Spleen (tissue), 11 donors: ENCODE results near the gene ZNF91. TPM values are rescaled to one million over a fixed set of nuclear protein-coding genes. Genes with fewer than 3 reads are reported as not detected.
"Not testable (repeated sequence)": the region's sequence is repeated elsewhere in the genome, so short reads cannot be mapped to it uniquely, and the experiment has no call there.

ENCODE experiments used
- DNase-seq: peaks from one replicate; pipeline ENCODE4 v3.0.0-alpha.2; 2020
- H3K27ac ChIP-seq, 8 donors: fragments of 200-600 bp; sonication (generic) in 7 of 8; 1 replicate in 4 of 8; 2 replicates in 4 of 8; pipeline versions ENCODE4 v1.5.0 to v1.8.0; 2016 to 2021; ENCODE audit warnings: inconsistent platforms in 4 of 8, mild to moderate bottlenecking in 4 of 8, moderate library complexity in 1 of 8
- H3K27me3 ChIP-seq, 7 donors: fragments of 200-600 bp; sonication (generic) in 6 of 7; replicated peaks in 1 of 7; 1 replicate in 4 of 7; 2 replicates in 3 of 7; pipeline versions ENCODE4 v1.5.0 to v1.8.0; 2016 to 2021; ENCODE audit warnings: inconsistent platforms in 3 of 7, mild to moderate bottlenecking in 1 of 7
- H3K36me3 ChIP-seq, 6 donors: fragments of 200-600 bp; sonication (generic) in 5 of 6; 1 replicate in 4 of 6; 2 replicates in 2 of 6; pipeline versions ENCODE4 v1.5.0 to v1.8.0; 2016 to 2021; ENCODE audit warnings: inconsistent platforms in 2 of 6
- H3K4me1 ChIP-seq, 6 donors: fragments of 200-600 bp; sonication (generic) in 5 of 6; 1 replicate in 3 of 6; 2 replicates in 3 of 6; pipeline versions ENCODE4 v1.5.0 to v1.8.0; 2016 to 2021; ENCODE audit warnings: inconsistent platforms in 3 of 6
- H3K4me3 ChIP-seq, 8 donors: fragments of 200-600 bp; sonication (generic) in 7 of 8; 1 replicate in 4 of 8; 2 replicates in 4 of 8; pipeline versions ENCODE4 v1.5.0 to v1.8.0; 2016 to 2021; ENCODE audit warnings: inconsistent platforms in 4 of 8, mild to moderate bottlenecking in 4 of 8, moderate library complexity in 2 of 8
- H3K9me3 ChIP-seq, 8 donors: fragments of 200-600 bp; sonication (generic) in 7 of 8; 1 replicate in 4 of 8; 2 replicates in 4 of 8; pipeline versions ENCODE4 v1.5.0 to v1.8.0; 2016 to 2021; ENCODE audit warnings: inconsistent platforms in 4 of 8
- POLR2A ChIP-seq, 3 donors: fragments of 450-650 bp; IDR thresholded peaks; one replicate each; pipeline ENCODE4 v1.5.1; 2017; ENCODE audit warnings: antibody characterized with exemption in 3 of 3, mild to moderate bottlenecking in 1 of 3
- POLR2AphosphoS5 ChIP-seq, 3 donors: sonication (generic); formaldehyde crosslinking; IDR thresholded peaks; one replicate each; pipeline ENCODE4 v1.5.1; 2017; ENCODE audit warnings: antibody characterized with exemption in 3 of 3
- WGBS, 5 donors: extraction: QIAGEN DNeasy Blood & Tissue Kit in 3 of 5; methylation state at CpG; one replicate each; pipeline versions ENCODE4 v1.1.5 to v1.1.7; 2013 to 2018; 5-methylcytosine and 5-hydroxymethylcytosine counted together
- intact Hi-C: fragments of 100-400 bp; cut with DNase I; formaldehyde crosslinking; loops from one replicate; pipeline ENCODE4 v1.15.0; 2023; ENCODE audit warnings: low total_unique reads
- polyA plus RNA-seq, 3 donors: library from polyadenylated mRNA; stranded (reverse); fragments of 200-250 nt; gene quantifications; one replicate each; pipeline ENCODE4 v1.2.1, GENCODE V29; 2013
- small RNA-seq, 4 donors: library from RNA; depleted of rRNA; stranded (forward); fragments of <200 nt; gene quantifications; one replicate each; pipeline ENCODE3, GENCODE V24; 2016
- total RNA-seq, 7 donors: library from RNA; depleted of rRNA in 3 of 7; stranded (reverse); fragments of >200 nt in 3 of 7; fragmentation: NEBNext Ultra II Directional in 4 of 7; extraction: Animal tissue kit (Norgen Biotek cat#: 25700) in 4 of 7; gene quantifications; one replicate each; pipeline versions ENCODE4 v1.1.0 to v1.2.1, GENCODE V29; 2016 to 2021
- TF ChIP-seq, protein P1 (sequence below), 11 experiments: fragments of 200-600 bp in 7 of 11; fragments of 450-650 bp in 4 of 11; sonication (generic) in 4 of 11; IDR thresholded peaks in 8 of 11; conservative IDR thresholded peaks in 3 of 11; 1 replicate in 7 of 11; 2 replicates in 4 of 11; pipeline versions ENCODE4 v1.4.0 to v1.8.0; 2016 to 2021; ENCODE audit warnings: antibody characterized with exemption in 11 of 11, inconsistent platforms in 4 of 11, mild to moderate bottlenecking in 1 of 11
- donor health status: healthy with polysubstance abuse.
- donor health status: DM: no; HTN: no; CAD: no; lungs with moderate emphysema.
- donor health status: DM: no; HTN: no; CAD: no.
- donor health status: Bipolar disorder and iron deficiency.
- donor health status: healthy.
- donor health status: DM: no; HTN: no; CAD: no.
- donor health status: DM: yes; HTN: yes; CAD: no.

ZNF91 gene
- total and polyA plus RNA-seq, 10 donors, result 8.4 to 99.4 (median 58.6) TPM

DNA sequence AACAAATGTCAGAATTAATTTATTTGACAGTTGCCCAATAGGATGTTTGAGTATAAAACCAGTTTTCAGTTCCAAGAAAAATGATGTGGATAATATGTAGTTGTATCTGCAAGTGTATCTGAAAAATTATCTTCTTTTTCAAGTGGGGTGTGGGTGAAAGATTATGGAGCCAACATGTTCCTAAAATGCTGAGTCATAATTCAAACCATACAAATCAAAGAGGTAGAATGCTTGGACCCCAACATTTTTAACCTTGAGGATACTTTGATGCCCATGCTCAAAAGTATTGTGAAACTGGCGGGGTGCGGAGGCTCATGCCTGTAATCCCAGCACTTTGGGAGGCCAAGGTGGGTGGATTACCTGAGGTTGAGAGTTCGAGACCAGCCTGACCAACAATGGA, 91.0 kb downstream of the ZNF91 start:
- H3K36me3 ChIP-seq, result no peaks in the 10 kb centered on the region
- H3K4me1 ChIP-seq, result no peaks in the 10 kb centered on the region
- TF ChIP-seq, protein P1, sequence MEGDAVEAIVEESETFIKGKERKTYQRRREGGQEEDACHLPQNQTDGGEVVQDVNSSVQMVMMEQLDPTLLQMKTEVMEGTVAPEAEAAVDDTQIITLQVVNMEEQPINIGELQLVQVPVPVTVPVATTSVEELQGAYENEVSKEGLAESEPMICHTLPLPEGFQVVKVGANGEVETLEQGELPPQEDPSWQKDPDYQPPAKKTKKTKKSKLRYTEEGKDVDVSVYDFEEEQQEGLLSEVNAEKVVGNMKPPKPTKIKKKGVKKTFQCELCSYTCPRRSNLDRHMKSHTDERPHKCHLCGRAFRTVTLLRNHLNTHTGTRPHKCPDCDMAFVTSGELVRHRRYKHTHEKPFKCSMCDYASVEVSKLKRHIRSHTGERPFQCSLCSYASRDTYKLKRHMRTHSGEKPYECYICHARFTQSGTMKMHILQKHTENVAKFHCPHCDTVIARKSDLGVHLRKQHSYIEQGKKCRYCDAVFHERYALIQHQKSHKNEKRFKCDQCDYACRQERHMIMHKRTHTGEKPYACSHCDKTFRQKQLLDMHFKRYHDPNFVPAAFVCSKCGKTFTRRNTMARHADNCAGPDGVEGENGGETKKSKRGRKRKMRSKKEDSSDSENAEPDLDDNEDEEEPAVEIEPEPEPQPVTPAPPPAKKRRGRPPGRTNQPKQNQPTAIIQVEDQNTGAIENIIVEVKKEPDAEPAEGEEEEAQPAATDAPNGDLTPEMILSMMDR (IDR thresholded peaks at IDR 0.05 in 8 of 11, conservative IDR thresholded peaks at IDR 0.05 in 3 of 11), result no peak
- no peak for TF ChIP-seq POLR2AphosphoS5 (IDR thresholded peaks at IDR 0.05)
- no peak for TF ChIP-seq POLR2A (IDR thresholded peaks at IDR 0.05)
- WGBS, 5 donors, result 75 to 86% (median 84%) methylated on average over 3 of the region's 3 CpGs
- intact Hi-C loops, result no loop called here
- H3K4me3 ChIP-seq, result no peak overlapping the region
- peaks cover 0 to 7% (median 0%) of the 10 kb centered on the region in 7 donors for H3K27me3 ChIP-seq
- DNase-seq, result no peak
- H3K9me3 ChIP-seq, result peaks cover 0 to 56% (median 27%) of the 10 kb centered on the region in 8 donors
- no peak overlapping the region for H3K27ac ChIP-seq

DNA sequence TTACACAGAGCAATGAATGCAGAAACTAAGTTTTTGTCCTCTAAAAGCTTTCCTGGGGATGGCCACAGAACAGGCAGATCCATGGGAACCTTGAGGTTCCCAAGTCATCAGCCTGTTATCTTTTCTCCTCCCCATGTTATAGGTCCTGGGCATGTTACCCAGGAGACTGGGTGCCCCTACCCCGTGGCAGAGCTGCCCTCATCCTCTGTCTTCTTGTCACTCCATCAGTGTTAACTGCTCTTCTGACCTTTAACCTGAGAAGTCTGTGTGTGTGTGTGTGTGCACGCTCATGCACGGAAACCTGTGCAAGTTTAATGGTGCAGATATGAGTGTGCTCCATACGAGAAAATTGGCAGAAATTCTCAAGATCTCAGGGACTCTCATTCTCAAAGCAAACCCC, 101.1 kb downstream of the ZNF91 start:
- TF ChIP-seq, protein P1 (IDR thresholded peaks at IDR 0.05 in 8 of 11, conservative IDR thresholded peaks at IDR 0.05 in 3 of 11), result no peak
- TF ChIP-seq POLR2AphosphoS5 (IDR thresholded peaks at IDR 0.05) (no peak), POLR2A (IDR thresholded peaks at IDR 0.05) (no peak)
- H3K36me3 ChIP-seq, result no peaks in the 10 kb centered on the region
- WGBS, 5 donors, result 81 to 85% (median 85%) methylated on average over 4 of the region's 4 CpGs
- H3K27ac ChIP-seq, result no peak overlapping the region
- peaks cover 0 to 42% (median 14%) of the 10 kb centered on the region in 8 donors for H3K9me3 ChIP-seq
- H3K4me1 ChIP-seq, result no peaks in the 10 kb centered on the region
- intact Hi-C loops, result no loop called here
- no peaks in the 10 kb centered on the region for H3K27me3 ChIP-seq
- H3K4me3 ChIP-seq, result no peak overlapping the region
- no peak for DNase-seq

DNA sequence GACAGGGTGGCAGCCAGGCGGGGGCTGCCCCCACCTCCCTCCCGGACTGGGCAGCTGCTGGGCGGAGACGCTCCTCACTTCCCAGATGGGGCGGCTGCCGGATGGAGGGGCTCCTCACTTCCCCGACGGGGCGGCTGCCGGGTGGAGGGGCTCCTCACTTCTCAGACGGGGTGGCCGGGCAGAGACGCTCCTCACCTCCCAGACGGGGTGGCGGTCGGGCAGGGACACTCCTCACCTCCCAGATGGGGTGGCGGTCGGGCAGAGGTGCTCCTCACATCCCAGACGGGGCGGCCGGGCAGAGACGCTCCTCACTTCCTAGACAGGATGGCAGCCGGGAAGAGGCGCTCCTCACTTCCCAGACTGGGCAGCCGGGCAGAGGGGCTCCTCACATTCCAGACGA, 105.3 kb downstream of the ZNF91 start:
- intact Hi-C loops, H3K27me3 ChIP-seq: not testable (repeated sequence)
- WGBS, 5 donors, result 90 to 98% (median 96%) methylated on average over 15 to 26 of the region's 26 CpGs

More for the DNA sequence above, 105.3 kb downstream of the ZNF91 start:
- not testable (repeated sequence) for H3K4me1 ChIP-seq, H3K27ac ChIP-seq, DNase-seq, H3K36me3 ChIP-seq, H3K4me3 ChIP-seq
- peaks cover 0 to 32% (median 16%) of the 10 kb centered on the region in 8 donors for H3K9me3 ChIP-seq

Small RNA genes within 50 kb of the gene (small RNA-seq; reads per million reads assigned to genes)
- gene VN1R91P, result 0 reads per million in 4 donors

Other genes starting within 250 kb of the ZNF91 start
- 1 to 10 TPM; 3.7 to 8.7 (median 5.2) TPM for gene ZNF724, start 145.1 kb downstream of the ZNF91 start, total RNA-seq
- gene ZNF724, start 145.1 kb downstream of the ZNF91 start, polyA plus RNA-seq, result under 1 TPM; 0.17 to 0.90 (median 0.49) TPM